Endothelial cell of umbilical vein (primary cell): ENCODE data around the gene PPFIBP1. TPM values are rescaled to one million over a fixed set of nuclear protein-coding genes. Genes with fewer than 3 reads are reported as not detected.

Source experiments
- BruUV-seq: library from RNA; stranded (reverse); fragments of 400-500 nt; replicated peaks from 2 replicates; lab custom pipeline; 2021; lab: Mats Ljungman, UMichigan
- CTCF ChIA-PET: fragments of 300-600, 350-600 bp; sonication (Branson Sonifier 250); formaldehyde crosslinking; loops from one replicate; lab custom pipeline; 2021; ENCODE audit warnings: antibody characterized with exemption, inconsistent platforms; lab: Charles Lee
- POLR2A ChIA-PET: fragments of 300-600, 350-600 bp; sonication (Branson Sonifier 250); formaldehyde crosslinking; loops from one replicate; lab custom pipeline; 2021; ENCODE audit warnings: antibody characterized with exemption, inconsistent platforms; lab: Charles Lee
- DNase-seq: peaks from one replicate; pipeline ENCODE4 v3.0.0-alpha.2; 2011; ENCODE audit warnings: low read depth, low spot score
- FAIRE-seq: peaks from 2 replicates; lab custom pipeline; 2011; peaks lifted over from hg19 to GRCh38; lab: Jason Lieb, UNC
- H2AFZ ChIP-seq: 2 replicates; pipeline ENCODE4 v1.6.0; 2012; ENCODE audit warnings: low read depth, low read length, control low read depth, inconsistent platforms
- H3K27ac ChIP-seq: 2 replicates; pipeline ENCODE4 v1.5.1; 2011; ENCODE audit warnings: low read depth, mild to moderate bottlenecking, control low read depth, low read length, moderate library complexity; ENCODE audit not compliant: insufficient read depth
- H3K27me3 ChIP-seq, 2 experiments: 2 replicates each; pipeline versions ENCODE4 v1.6.0 to v1.6.1; 2011; ENCODE audit warnings: low read length in 2 of 2, mixed read lengths in 1 of 2; ENCODE audit not compliant: control insufficient read depth in 2 of 2, insufficient read depth in 2 of 2
- H3K36me3 ChIP-seq, 2 experiments: 2 replicates in 1 of 2; 3 replicates in 1 of 2; pipeline ENCODE4 v1.5.1; 2011; ENCODE audit warnings: low read length in 2 of 2, mild to moderate bottlenecking in 1 of 2, moderate library complexity in 1 of 2; ENCODE audit not compliant: control insufficient read depth in 2 of 2, insufficient read depth in 2 of 2; ENCODE audit errors: extremely low read depth in 1 of 2
- H3K4me1 ChIP-seq: 3 replicates; pipeline ENCODE4 v1.5.1; 2011; ENCODE audit warnings: mild to moderate bottlenecking, low read length; ENCODE audit not compliant: control insufficient read depth, insufficient read depth; ENCODE audit errors: extremely low read depth
- H3K4me2 ChIP-seq: 2 replicates; pipeline ENCODE4 v1.6.1; 2011; ENCODE audit warnings: low read length, control low read depth, mixed read lengths; ENCODE audit not compliant: insufficient read depth
- H3K4me3 ChIP-seq, 3 experiments: fragments of 200-600 bp in 1 of 3; sonication (generic), shearing (Covaris generic) in 1 of 3; replicated peaks in 1 of 3; 2 replicates each; pipeline ENCODE4 v1.5.1; 2011 to 2016; ENCODE audit warnings: control low read depth in 3 of 3, low read length in 3 of 3, mild to moderate bottlenecking in 2 of 3, inconsistent platforms in 1 of 3, low read depth in 1 of 3, moderate library complexity in 1 of 3; ENCODE audit not compliant: insufficient read depth in 1 of 3
- H3K79me2 ChIP-seq: 2 replicates; pipeline ENCODE4 v1.6.0; 2012; ENCODE audit warnings: low read length, inconsistent platforms; ENCODE audit not compliant: control insufficient read depth, insufficient read depth
- H3K9ac ChIP-seq: replicated peaks from 2 replicates; pipeline ENCODE3; 2011; ENCODE audit warnings: low read length, control low read depth; ENCODE audit not compliant: insufficient read depth; ENCODE audit errors: extremely low read depth
- H3K9me1 ChIP-seq: replicated peaks from 3 replicates; pipeline ENCODE4 v1.6.0; 2011; ENCODE audit warnings: mild to moderate bottlenecking, low read length; ENCODE audit not compliant: control insufficient read depth, insufficient read depth; ENCODE audit errors: extremely low read depth
- H3K9me3 ChIP-seq: replicated peaks from 2 replicates; pipeline ENCODE4 v1.5.1; 2012; ENCODE audit warnings: low read length, inconsistent platforms; ENCODE audit not compliant: control insufficient read depth, insufficient read depth
- H4K20me1 ChIP-seq: replicated peaks from 2 replicates; pipeline ENCODE3; 2011; ENCODE audit warnings: mild to moderate bottlenecking, low read length; ENCODE audit not compliant: control insufficient read depth, insufficient read depth; ENCODE audit errors: extremely low read depth
- CTCF ChIP-seq, 2 donors: IDR thresholded peaks; 1 replicate in 1 of 2; 2 replicates in 1 of 2; pipeline ENCODE4 v1.5.1; 2011; ENCODE audit warnings: low read length in 2 of 2, mild to moderate bottlenecking in 2 of 2, moderate library complexity in 2 of 2, control low read depth in 1 of 2, inconsistent platforms in 1 of 2, low read depth in 1 of 2; ENCODE audit not compliant: insufficient read depth in 1 of 2; ENCODE audit errors: extremely low read depth in 1 of 2
- EZH2 ChIP-seq: IDR thresholded peaks from 2 replicates; pipeline ENCODE4 v1.6.1; 2012; ENCODE audit warnings: borderline replicate concordance, low read depth, mild to moderate bottlenecking, moderate library complexity, low read length, inconsistent platforms; ENCODE audit not compliant: severe bottlenecking
- FOS ChIP-seq: IDR thresholded peaks from 2 replicates; pipeline ENCODE4 v1.6.1; 2011; ENCODE audit warnings: mild to moderate bottlenecking, low read length, moderate library complexity, borderline replicate concordance; ENCODE audit not compliant: insufficient read depth
- GATA2 ChIP-seq: IDR thresholded peaks from 2 replicates; pipeline ENCODE4 v1.7.0; 2011; ENCODE audit warnings: low read depth, mild to moderate bottlenecking, moderate library complexity, mixed read lengths, low read length; ENCODE audit not compliant: insufficient read length, insufficient read depth
- JUN ChIP-seq: IDR thresholded peaks from 2 replicates; pipeline ENCODE4 v1.6.1; 2011; ENCODE audit warnings: borderline replicate concordance, low read depth; ENCODE audit not compliant: insufficient read length, insufficient read depth
- MAX ChIP-seq: IDR thresholded peaks from 2 replicates; pipeline ENCODE4 v1.6.1; 2011; ENCODE audit not compliant: insufficient read depth, insufficient read length
- MYC ChIP-seq: IDR thresholded peaks from one replicate; pipeline ENCODE4 v1.6.1; 2011; ENCODE audit warnings: mild to moderate bottlenecking, low read depth, low read length
- POLR2A ChIP-seq: IDR thresholded peaks from 2 replicates; pipeline ENCODE4 v1.6.1; 2012; ENCODE audit warnings: low read depth, mild to moderate bottlenecking, control low read depth, low read length
- POLR2AphosphoS5 ChIP-seq: IDR thresholded peaks from 2 replicates; pipeline ENCODE4 v1.6.1; 2012; ENCODE audit warnings: low read depth, mild to moderate bottlenecking, control low read depth, low read length, moderate library complexity; ENCODE audit not compliant: insufficient read depth
- dilution Hi-C: fragments of 300-500 bp; cut with MboI; formaldehyde crosslinking; loops from one replicate; pipeline ENCODE4 v1.15.0; 2019; ENCODE audit warnings: low sequenced_read_pairs; ENCODE audit not compliant: extremely low pct_ligation_motif_present
- intact Hi-C: fragments of 100-400 bp; cut with micrococcal nuclease; formaldehyde crosslinking; loops from one replicate; pipeline ENCODE4 v1.10.0; 2022
- polyA plus RNA-seq, 4 experiments: library from polyadenylated mRNA; depleted of rRNA in 3 of 4; stranded (reverse) in 3 of 4; unstranded in 1 of 4; fragments of >200 nt; gene quantifications; 2 replicates each; pipeline versions ENCODE4 v1.2.1 to v1.2.3, GENCODE V29; 2011 to 2012; ENCODE audit warnings: missing spikeins in 1 of 4
- total RNA-seq: library from RNA; stranded (reverse); gene quantifications from 2 replicates; pipeline ENCODE4 v1.2.3, GENCODE V29; 2021

The PPFIBP1 gene
- total and polyA plus RNA-seq, 2 donors (not counting 3 experiments of a cell fraction or from before 2014, with no cell fraction given): 45.5 to 154 TPM

DNA sequence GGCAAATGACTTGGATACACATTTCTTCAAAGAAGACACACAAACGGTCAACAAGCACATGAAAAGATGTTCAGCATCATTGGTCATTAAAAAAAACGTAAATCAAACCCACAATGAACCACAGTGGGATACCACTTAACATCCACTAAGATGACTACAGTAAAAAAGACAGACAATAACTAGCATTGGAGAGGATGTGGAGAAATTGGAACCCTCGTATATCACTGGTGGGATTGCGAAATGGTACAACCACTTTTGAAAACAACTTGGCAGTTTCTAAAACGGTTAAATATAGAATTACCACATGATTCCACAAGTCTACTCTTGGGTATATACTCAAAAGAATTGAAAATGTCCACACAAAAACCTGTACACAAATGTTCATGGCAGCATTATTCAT is 25.2 kb upstream of the PPFIBP1 start:
- H3K79me2 ChIP-seq: no peaks in the 10 kb centered on the region
- TF ChIP-seq CTCF (IDR thresholded peaks at IDR 0.05; ENCODE audit: extremely low read depth in 1 of 2, insufficient read depth in 1 of 2, low read depth in 1 of 2, low read length in 2 of 2): no peak
- TF ChIP-seq POLR2A: no peak
- TF ChIP-seq FOS: no peak
- TF ChIP-seq JUN: no peak
- TF ChIP-seq MYC: no peak
- TF ChIP-seq EZH2: no peak
- no peak for TF ChIP-seq GATA2
- TF ChIP-seq MAX: no peak
- no peak for TF ChIP-seq POLR2AphosphoS5
- H3K36me3 ChIP-seq: no peaks in the 10 kb centered on the region
- BruUV-seq: no TSS peak
- no peak overlapping the region for H3K4me2 ChIP-seq
- H2AFZ ChIP-seq: no peak overlapping the region
- H3K4me1 ChIP-seq: no peaks in the 10 kb centered on the region
- no peak for FAIRE-seq
- H3K27me3 ChIP-seq: no peaks in the 10 kb centered on the region
- ChIA-PET CTCF (no interaction called here), POLR2A (no interaction called here)
- no peak for DNase-seq
- H3K4me3 ChIP-seq: no peak overlapping the region
- no peak overlapping the region for H3K9ac ChIP-seq
- intact Hi-C loops (no loop called here), dilution Hi-C loops (no loop called here)
- H3K9me3 ChIP-seq: no peaks in the 10 kb centered on the region
- no peak overlapping the region for H3K27ac ChIP-seq
- no peaks in the 10 kb centered on the region for H4K20me1 ChIP-seq
- H3K9me1 ChIP-seq: no peaks in the 10 kb centered on the region
